H9 (cell line): Measurements from ENCODE around the gene GALC. TPM values are rescaled to one million over a fixed set of nuclear protein-coding genes. Genes with fewer than 3 reads are reported as not detected.

Experiments
- DNase-seq: peaks from one replicate; pipeline ENCODE4 v3.0.0-alpha.2; 2017
- H2AFZ ChIP-seq: one replicate; pipeline ENCODE4 v1.6.1; 2013; ENCODE audit warnings: mild to moderate bottlenecking, low read length, control low read depth, moderate library complexity
- H2AK5ac ChIP-seq: 2 replicates; pipeline ENCODE4 v1.6.1; 2013; ENCODE audit warnings: low read length, control low read depth, mixed read lengths; ENCODE audit not compliant: insufficient read length
- H2BK120ac ChIP-seq: one replicate; pipeline ENCODE4 v1.6.1; 2013; ENCODE audit warnings: low read depth, mild to moderate bottlenecking, low read length, control low read depth, inconsistent platforms; ENCODE audit not compliant: poor library complexity, severe bottlenecking
- H2BK12ac ChIP-seq: 2 replicates; pipeline ENCODE4 v1.6.1; 2013; ENCODE audit warnings: low read length, control low read depth, mixed read lengths, low read depth; ENCODE audit not compliant: insufficient read length
- H2BK15ac ChIP-seq: 2 replicates; pipeline ENCODE4 v1.6.1; 2013; ENCODE audit warnings: low read depth, low read length, control low read depth
- H2BK20ac ChIP-seq: one replicate; pipeline ENCODE4 v1.6.1; 2013; ENCODE audit warnings: low read depth, mild to moderate bottlenecking, low read length, control low read depth, inconsistent platforms; ENCODE audit not compliant: poor library complexity, severe bottlenecking
- H2BK5ac ChIP-seq: 2 replicates; pipeline ENCODE4 v1.6.1; 2013; ENCODE audit warnings: low read length, control low read depth, mixed read lengths; ENCODE audit not compliant: insufficient read length
- H3K14ac ChIP-seq: 2 replicates; pipeline ENCODE4 v1.6.1; 2013; ENCODE audit warnings: low read length, control low read depth; ENCODE audit not compliant: insufficient read depth
- H3K18ac ChIP-seq: 2 replicates; pipeline ENCODE4 v1.6.1; 2013; ENCODE audit warnings: low read depth, mild to moderate bottlenecking, mixed read lengths, low read length, control low read depth; ENCODE audit not compliant: insufficient read length
- H3K23ac ChIP-seq: 2 replicates; pipeline ENCODE4 v1.6.1; 2013; ENCODE audit warnings: low read length, control low read depth, mixed read lengths, low read depth; ENCODE audit not compliant: insufficient read length
- H3K23me2 ChIP-seq: 2 replicates; pipeline ENCODE4 v1.6.1; 2013; ENCODE audit warnings: low read depth, mild to moderate bottlenecking, mixed read lengths, low read length, control low read depth; ENCODE audit not compliant: insufficient read length, poor library complexity, severe bottlenecking
- H3K27ac ChIP-seq: 2 replicates; pipeline ENCODE4 v1.5.1; 2013; ENCODE audit warnings: low read length, control low read depth, mixed read lengths, low read depth; ENCODE audit not compliant: insufficient read length
- H3K27me3 ChIP-seq: 2 replicates; pipeline ENCODE4 v1.6.1; 2013; ENCODE audit warnings: low read length, control low read depth, inconsistent platforms; ENCODE audit not compliant: insufficient read depth
- H3K4ac ChIP-seq: 2 replicates; pipeline ENCODE4 v1.6.1; 2013; ENCODE audit warnings: low read depth, mild to moderate bottlenecking, control low read depth, inconsistent platforms, low read length, moderate library complexity
- H3K4me1 ChIP-seq: 2 replicates; pipeline ENCODE4 v1.6.1; 2013; ENCODE audit warnings: low read length, control low read depth, inconsistent platforms; ENCODE audit not compliant: insufficient read depth
- H3K4me2 ChIP-seq: 2 replicates; pipeline ENCODE4 v1.6.1; 2013; ENCODE audit warnings: low read length, control low read depth, mixed read lengths; ENCODE audit not compliant: insufficient read length, insufficient read depth
- H3K56ac ChIP-seq: 2 replicates; pipeline ENCODE4 v1.6.1; 2013; ENCODE audit warnings: low read depth, mild to moderate bottlenecking, mixed read lengths, low read length, control low read depth; ENCODE audit not compliant: insufficient read length
- H3K79me1 ChIP-seq: 2 replicates; pipeline ENCODE4 v1.6.1; 2013; ENCODE audit warnings: low read depth, mild to moderate bottlenecking, moderate library complexity, low read length, control low read depth, inconsistent platforms; ENCODE audit not compliant: insufficient read depth, poor library complexity, severe bottlenecking
- H3K79me2 ChIP-seq: 2 replicates; pipeline ENCODE4 v1.6.1; 2013; ENCODE audit warnings: low read length, control low read depth, inconsistent platforms; ENCODE audit not compliant: insufficient read depth
- H3K9ac ChIP-seq: 2 replicates; pipeline ENCODE4 v1.6.1; 2013; ENCODE audit warnings: low read length, control low read depth, mixed read lengths; ENCODE audit not compliant: insufficient read length; ENCODE audit errors: extremely low read depth
- H3K9me3 ChIP-seq: one replicate; pipeline ENCODE4 v1.6.1; 2013; ENCODE audit warnings: low read depth, low read length, inconsistent platforms; ENCODE audit not compliant: control insufficient read depth
- H3T11ph ChIP-seq: one replicate; pipeline ENCODE4 v1.6.1; 2013; ENCODE audit warnings: mild to moderate bottlenecking, low read length, control low read depth, inconsistent platforms
- H4K20me1 ChIP-seq: one replicate; pipeline ENCODE4 v1.6.1; 2013; ENCODE audit not compliant: control insufficient read depth, insufficient read length, insufficient read depth
- H4K5ac ChIP-seq: 2 replicates; pipeline ENCODE4 v1.6.1; 2013; ENCODE audit warnings: low read depth, mild to moderate bottlenecking, mixed read lengths, low read length, control low read depth; ENCODE audit not compliant: insufficient read length
- H4K8ac ChIP-seq: replicated peaks from 2 replicates; pipeline ENCODE4 v1.6.1; 2013; ENCODE audit warnings: low read length, control low read depth, mixed read lengths, low read depth; ENCODE audit not compliant: insufficient read length
- H4K91ac ChIP-seq: 2 replicates; pipeline ENCODE4 v1.6.1; 2013; ENCODE audit warnings: low read depth, mild to moderate bottlenecking, moderate library complexity, mixed read lengths, low read length, control low read depth; ENCODE audit not compliant: insufficient read length
- H3K27ac Mint-ChIP-seq, 3 experiments: 2 replicates in 2 of 3; 3 replicates in 1 of 3; pipeline ENCODE4 v1.8.0; 2020 to 2021; ENCODE audit warnings: mixed read lengths in 3 of 3, mild to moderate bottlenecking in 1 of 3, moderate library complexity in 1 of 3
- H3K27me3 Mint-ChIP-seq: 2 replicates; pipeline ENCODE4 v1.8.0; 2021; ENCODE audit warnings: low read depth, mild to moderate bottlenecking, moderate library complexity, mixed read lengths
- H3K36me3 Mint-ChIP-seq, 3 experiments: 2 replicates in 2 of 3; 3 replicates in 1 of 3; pipeline ENCODE4 v1.8.0; 2020 to 2021; ENCODE audit warnings: low read depth in 3 of 3, mixed read lengths in 3 of 3; ENCODE audit not compliant: insufficient read depth in 1 of 3
- H3K4me1 Mint-ChIP-seq, 2 experiments: 2 replicates each; pipeline ENCODE4 v1.8.0; 2020; ENCODE audit warnings: mixed read lengths in 2 of 2
- H3K4me3 Mint-ChIP-seq, 2 experiments: 2 replicates in 1 of 2; 3 replicates in 1 of 2; pipeline ENCODE4 v1.8.0; 2020 to 2021; ENCODE audit warnings: mild to moderate bottlenecking in 2 of 2, mixed read lengths in 2 of 2, moderate library complexity in 1 of 2
- H3K9me3 Mint-ChIP-seq, 2 experiments: 2 replicates in 1 of 2; 3 replicates in 1 of 2; pipeline ENCODE4 v1.8.0; 2020; ENCODE audit warnings: mild to moderate bottlenecking in 2 of 2, mixed read lengths in 2 of 2, moderate library complexity in 1 of 2
- CTCF ChIP-seq: fragments of 200-600 bp; sonication (generic); conservative IDR thresholded peaks from 3 replicates; pipeline ENCODE4 v1.8.0; 2021; ENCODE audit warnings: antibody characterized with exemption, mild to moderate bottlenecking
- WGBS: extraction: QIAGEN DNeasy Blood & Tissue Kit; methylation state at CpG from one replicate; pipeline ENCODE4 v1.1.7; 2013; ENCODE audit warnings: missing lambda C conversion rate, low lambda C conversion rate, mixed read lengths; ENCODE audit not compliant: insufficient read length; ENCODE audit errors: extremely low coverage; 5-methylcytosine and 5-hydroxymethylcytosine counted together
- total RNA-seq: library from RNA; stranded (reverse); gene quantifications from 2 replicates; pipeline ENCODE4 v1.2.1, GENCODE V29; 2021

GALC gene
- total RNA-seq, 1 experiment from 2014 or later: 12.4 TPM

- H3K9me3 ChIP-seq: no peaks in the 10 kb centered on the region
Observed at GRCh38 chr14:87989956-87990299, 3.1 kb downstream of the GALC start.

More at GRCh38 chr14:87989956-87990299, 3.1 kb downstream of the GALC start:
- WGBS: no CpG with 5 or more reads among the region's 2 CpGs
- H3K56ac ChIP-seq: no peak overlapping the region
- no peak overlapping the region for H3K4ac ChIP-seq
- H4K8ac ChIP-seq: no peak overlapping the region
- H3K27me3 ChIP-seq: no peaks in the 10 kb centered on the region
- no peak overlapping the region for H3K9ac ChIP-seq
- H3K79me2 ChIP-seq: no peaks in the 10 kb centered on the region
- H2BK12ac ChIP-seq: no peak overlapping the region
- no peak overlapping the region for H2AK5ac ChIP-seq
- no peak overlapping the region for H3T11ph ChIP-seq
- H4K5ac ChIP-seq: no peak overlapping the region
- H3K14ac ChIP-seq: no peak overlapping the region
- DNase-seq: no peak
- Mint-ChIP-seq H3K36me3 (no peaks in the 10 kb centered on the region), H3K9me3 (no peaks in the 10 kb centered on the region), H3K4me3 (no peak overlapping the region), H3K4me1 (peaks cover 16 to 20% of the 10 kb centered on the region in 2 experiments), H3K27ac (no peak overlapping the region), H3K27me3 (no peaks in the 10 kb centered on the region; the same call in none of the 2 replicates)
- no peaks in the 10 kb centered on the region for H4K20me1 ChIP-seq
- H2BK5ac ChIP-seq: no peak overlapping the region
- no peak overlapping the region for H3K23ac ChIP-seq
- H3K27ac ChIP-seq: no peak overlapping the region
- no peak overlapping the region for H2BK15ac ChIP-seq
- no peaks in the 10 kb centered on the region for H3K79me1 ChIP-seq
- H2AFZ ChIP-seq: no peak overlapping the region
- no peak overlapping the region for H4K91ac ChIP-seq
- H2BK20ac ChIP-seq: no peak overlapping the region
- H3K23me2 ChIP-seq: peaks cover 9% of the 10 kb centered on the region
- no peaks in the 10 kb centered on the region; the same call in 1 of the 2 replicates for H3K4me1 ChIP-seq
- H3K4me2 ChIP-seq: no peak overlapping the region
- H3K18ac ChIP-seq: no peak overlapping the region
- no peak for TF ChIP-seq CTCF
- H2BK120ac ChIP-seq: no peak overlapping the region
